ENCODE results near the gene LRRC70.

Gene LRRC70

DNA sequence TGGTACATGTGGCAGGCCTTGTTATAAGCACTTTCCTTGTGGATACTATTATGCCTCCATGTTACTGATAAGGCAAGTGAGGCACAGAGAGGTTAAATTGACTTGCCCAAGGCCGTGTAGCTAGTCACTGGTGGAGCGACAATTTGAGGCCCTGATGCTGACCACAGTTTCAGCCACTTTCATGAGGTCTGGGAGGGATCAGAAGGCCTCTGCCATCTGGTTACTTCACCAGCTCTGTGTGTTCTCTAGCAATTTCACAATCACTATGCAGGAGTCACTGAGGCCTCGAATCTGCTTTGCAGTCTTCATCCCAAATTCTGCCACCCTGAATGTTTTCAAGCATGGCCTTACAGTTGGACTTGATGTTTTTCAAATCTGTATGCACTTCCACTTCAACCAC, 9.1 kb downstream of the LRRC70 start:
- TF ChIP-seq, protein P1, sequence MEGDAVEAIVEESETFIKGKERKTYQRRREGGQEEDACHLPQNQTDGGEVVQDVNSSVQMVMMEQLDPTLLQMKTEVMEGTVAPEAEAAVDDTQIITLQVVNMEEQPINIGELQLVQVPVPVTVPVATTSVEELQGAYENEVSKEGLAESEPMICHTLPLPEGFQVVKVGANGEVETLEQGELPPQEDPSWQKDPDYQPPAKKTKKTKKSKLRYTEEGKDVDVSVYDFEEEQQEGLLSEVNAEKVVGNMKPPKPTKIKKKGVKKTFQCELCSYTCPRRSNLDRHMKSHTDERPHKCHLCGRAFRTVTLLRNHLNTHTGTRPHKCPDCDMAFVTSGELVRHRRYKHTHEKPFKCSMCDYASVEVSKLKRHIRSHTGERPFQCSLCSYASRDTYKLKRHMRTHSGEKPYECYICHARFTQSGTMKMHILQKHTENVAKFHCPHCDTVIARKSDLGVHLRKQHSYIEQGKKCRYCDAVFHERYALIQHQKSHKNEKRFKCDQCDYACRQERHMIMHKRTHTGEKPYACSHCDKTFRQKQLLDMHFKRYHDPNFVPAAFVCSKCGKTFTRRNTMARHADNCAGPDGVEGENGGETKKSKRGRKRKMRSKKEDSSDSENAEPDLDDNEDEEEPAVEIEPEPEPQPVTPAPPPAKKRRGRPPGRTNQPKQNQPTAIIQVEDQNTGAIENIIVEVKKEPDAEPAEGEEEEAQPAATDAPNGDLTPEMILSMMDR (IDR thresholded peaks at IDR 0.05), result no peak

DNA sequence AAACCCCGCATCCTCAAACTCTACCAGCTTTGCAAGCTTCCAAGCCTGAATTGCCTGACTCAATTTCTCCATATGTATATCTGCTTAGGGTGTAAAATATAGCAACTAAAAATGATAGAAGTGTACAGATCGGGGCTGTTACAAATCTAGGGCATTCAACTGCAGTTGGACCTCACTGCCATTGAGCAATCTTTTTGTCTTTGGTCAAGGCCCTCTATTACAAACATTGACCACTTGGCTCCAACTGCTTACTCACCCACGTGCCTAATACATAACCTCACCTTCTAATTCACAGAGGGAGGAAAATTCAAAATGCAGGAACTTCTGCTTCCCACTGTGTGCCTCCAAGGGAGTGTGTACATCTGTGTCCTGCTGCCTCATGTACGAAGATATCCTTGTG, 10.0 kb downstream of the LRRC70 start:
- TF ChIP-seq, protein P1 (IDR thresholded peaks at IDR 0.05), result no peak

- TF ChIP-seq, protein P1 (IDR thresholded peaks at IDR 0.05), result no peak
Measured at GRCh38 chr5:62589504-62589903, 10.9 kb downstream of the LRRC70 start.

- TF ChIP-seq, protein P1 (IDR thresholded peaks at IDR 0.05), result no peak
Measured at GRCh38 chr5:62590387-62590786, 11.8 kb downstream of the LRRC70 start.

DNA sequence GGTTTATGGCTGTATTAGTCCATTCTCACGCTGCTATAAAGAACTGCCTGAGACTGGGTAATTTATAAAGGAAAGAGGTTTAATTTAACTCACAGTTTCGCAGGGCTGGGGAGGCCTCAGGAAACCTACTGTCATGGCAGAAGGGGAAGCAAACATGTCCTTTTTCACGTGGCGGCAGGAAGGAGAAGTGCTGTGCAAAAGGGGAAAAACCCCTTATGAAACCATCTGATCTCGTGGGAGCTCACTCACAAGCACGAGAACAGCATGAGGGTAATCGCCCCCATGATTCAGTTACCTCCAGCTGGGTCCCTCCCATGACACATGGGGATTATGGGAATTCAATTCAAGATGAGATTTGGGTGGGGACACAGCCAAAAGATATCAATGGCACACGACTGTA, 13.9 kb downstream of the LRRC70 start:
- TF ChIP-seq, protein P1 (IDR thresholded peaks at IDR 0.05), result no peak

GRCh38 chr5:62593331-62593730, 14.7 kb downstream of the LRRC70 start:
- TF ChIP-seq, protein P1 (IDR thresholded peaks at IDR 0.05), result no peak

- TF ChIP-seq, protein P1 (IDR thresholded peaks at IDR 0.05), result no peak
Measured at GRCh38 chr5:62594364-62594984, 15.9 kb downstream of the LRRC70 start.

DNA sequence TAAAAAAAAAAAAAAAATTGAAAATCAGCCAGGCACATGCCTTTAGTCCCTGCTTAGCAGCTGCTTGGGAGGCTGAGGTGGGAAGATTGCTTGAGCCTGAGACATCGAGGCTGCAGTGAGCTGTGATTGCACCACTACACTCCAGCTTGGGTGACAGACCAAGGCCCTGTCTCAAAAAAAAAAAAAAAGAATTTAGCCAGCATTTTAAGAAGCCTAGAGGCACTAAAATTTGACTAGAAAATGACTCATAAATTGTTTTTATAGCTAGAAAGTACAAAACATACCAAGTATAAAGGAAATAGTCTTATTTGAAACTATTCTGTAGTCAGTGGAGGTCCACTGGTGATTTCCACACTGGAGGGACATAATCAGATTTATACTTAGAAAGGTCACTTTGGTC, 17.5 kb downstream of the LRRC70 start:
- TF ChIP-seq, protein P1 (IDR thresholded peaks at IDR 0.05), result no peak
